Measurements from ENCODE around the gene SLC9A6. TPM values are rescaled to one million over a fixed set of nuclear protein-coding genes. Genes with fewer than 3 reads are reported as not detected.

Gene SLC9A6
- total and polyA plus RNA-seq, 2 of the 8 experiments (the other 6 are each of a cell fraction or from before 2014, with no cell fraction given), result 8.0 to 14.1 TPM

- POLR2A ChIA-PET (ENCODE audit: partially characterized antibody), result interaction anchor here (0.6 kb wide), 1 partner anchor 12 kb away, joined by 4 read pairs; no protein-coding TSS in a partner anchor
- no peaks in the 10 kb centered on the region for H3K4me1 ChIP-seq (replicated peaks in 1 of 4; ENCODE audit: control insufficient read depth in 3 of 4, insufficient read depth in 4 of 4, low read length in 3 of 4)
- H3K9ac ChIP-seq (replicated peaks in 1 of 4; ENCODE audit: extremely low read depth in 1 of 4, low read depth in 3 of 4, low read length in 3 of 4), result no peak overlapping the region
- WGBS, 2 experiments (ENCODE audit: extremely low coverage in 1 of 2, insufficient coverage in 1 of 2, insufficient read length in 1 of 2, insufficient replicate concordance in 2 of 2, low coverage in 1 of 2, low lambda C conversion rate in 2 of 2, missing lambda C conversion rate in 1 of 2), result 80% methylated on average over 2 of the region's 3 CpGs; no CpG with 5 or more reads in 1 of the 2 experiments
- DNase-seq (ENCODE audit: low read depth in 1 of 2, low spot score in 2 of 2) (no peak), FAIRE-seq (no peak)
- H2BK5ac ChIP-seq (ENCODE audit: low read depth, low read length), result no peak overlapping the region
- no peak overlapping the region for H4K5ac ChIP-seq (ENCODE audit: insufficient read length, low read depth, low read length)
- H3K79me1 ChIP-seq (ENCODE audit: low read depth, low read length), result no peaks in the 10 kb centered on the region
- no peak overlapping the region for H3K4me2 ChIP-seq (ENCODE audit: insufficient read depth in 1 of 2, low read depth in 2 of 2, low read length in 2 of 2)
- no peak overlapping the region for H4K8ac ChIP-seq (ENCODE audit: extremely low read depth, insufficient read depth, low read length)
- no peak for TF ChIP-seq RFX5 (IDR thresholded peaks at IDR 0.05; ENCODE audit: borderline replicate concordance, low read depth, low read length)
- TF ChIP-seq CHD1 (IDR thresholded peaks at IDR 0.05; ENCODE audit: low read depth, low read length), result no peak
- TF ChIP-seq BRCA1 (IDR thresholded peaks at IDR 0.05; ENCODE audit: low read depth, low read length), result no peak
- TF ChIP-seq NRF1 (IDR thresholded peaks at IDR 0.05; ENCODE audit: low read depth, low read length), result no peak
- TF ChIP-seq CBX8 (IDR thresholded peaks at IDR 0.05; ENCODE audit: borderline replicate concordance, low read depth, low read length), result no peak
- no peak for TF ChIP-seq GTF2F1 (IDR thresholded peaks at IDR 0.05; ENCODE audit: borderline replicate concordance, low read depth, low read length)
- no peak for TF ChIP-seq EGR1 (IDR thresholded peaks at IDR 0.05; ENCODE audit: borderline replicate concordance, low read depth, low read length)
- no peak overlapping the region for H2BK12ac ChIP-seq (ENCODE audit: low read depth, low read length)
- H3K4ac ChIP-seq (replicated peaks; ENCODE audit: insufficient read length, low read depth, low read length), result no peak overlapping the region
- H3K23ac ChIP-seq (ENCODE audit: insufficient read length), result no peak overlapping the region
- H4K20me1 ChIP-seq (replicated peaks in 1 of 2; ENCODE audit: control insufficient read depth in 1 of 2, insufficient read depth in 2 of 2, low read length in 2 of 2), result no peaks in the 10 kb centered on the region
- 0 out of 8 replicates have a peak, but pooled peaks cover 0 to under 1% (median 0%) of the 10 kb centered on the region in 4 experiments for H3K36me3 ChIP-seq (ENCODE audit: control insufficient read depth in 2 of 4, insufficient read depth in 4 of 4, low read length in 3 of 4)
- no peaks in the 10 kb centered on the region for H3K79me2 ChIP-seq (ENCODE audit: control insufficient read depth in 1 of 2, insufficient read depth in 2 of 2, low read length in 2 of 2)
- no peak overlapping the region for H3K14ac ChIP-seq (ENCODE audit: insufficient read length)
- no peaks in the 10 kb centered on the region for H3K9me3 ChIP-seq (ENCODE audit: insufficient read depth in 2 of 2, low read depth in 1 of 2, low read length in 1 of 2)
- no peaks in the 10 kb centered on the region for H3K27me3 ChIP-seq (replicated peaks in 1 of 4; ENCODE audit: control insufficient read depth in 3 of 4, extremely low read depth in 1 of 4, insufficient read depth in 3 of 4, low read length in 3 of 4)
- H2BK15ac ChIP-seq (ENCODE audit: low read length), result no peak overlapping the region
- H3K18ac ChIP-seq (ENCODE audit: extremely low read depth, low read length), result no peak overlapping the region
- H2BK20ac ChIP-seq (ENCODE audit: low read length), result no peak overlapping the region
- H2AK5ac ChIP-seq (ENCODE audit: low read depth, low read length), result no peak overlapping the region
- H2BK120ac ChIP-seq (replicated peaks; ENCODE audit: low read depth, low read length), result no peak overlapping the region
- no peak overlapping the region for H4K91ac ChIP-seq (replicated peaks; ENCODE audit: insufficient read length, low read length)
- no peak overlapping the region for H3K56ac ChIP-seq (replicated peaks; ENCODE audit: insufficient read length, low read depth, low read length)
- H3K23me2 ChIP-seq (ENCODE audit: low read depth, low read length), result no peaks in the 10 kb centered on the region
- CTCF ChIA-PET (ENCODE audit: partially characterized antibody), result no interaction called here
- no peak overlapping the region for H3K27ac ChIP-seq (ENCODE audit: low read depth, low read length)
- H2AFZ ChIP-seq (ENCODE audit: low read length), result no peak overlapping the region
- no peak overlapping the region for H3K4me3 ChIP-seq (ENCODE audit: extremely low read depth in 1 of 4, insufficient read depth in 2 of 4, low read depth in 3 of 4, low read length in 4 of 4)
These were observed 64.4 kb downstream of the SLC9A6 start for GRCh38 chrX:136049608-136050007.
